PC-3 (cell line): Measurements from ENCODE around the gene BRAT1. TPM values are rescaled to one million over a fixed set of nuclear protein-coding genes. Genes with fewer than 3 reads are reported as not detected.
A peak's percentile ranks its signal among the peaks of the same experiment; 100 is the strongest.

Experiments
- ATAC-seq: fragments of 200-7000 bp; cut with Tn5 transposase; 2 replicates; pipeline ENCODE4 v1.9.1; 2020; ENCODE audit warnings: mild to moderate bottlenecking, moderate library complexity
- BruUV-seq: library from RNA; stranded (reverse); fragments of 400-500 nt; replicated peaks from 2 replicates; lab custom pipeline; 2021; lab: Mats Ljungman, UMichigan
- CTCF ChIA-PET: fragments of 300-600 bp; sonication (Branson Sonifier 250); formaldehyde crosslinking; loops from one replicate; lab custom pipeline; 2022; ENCODE audit warnings: antibody characterized with exemption; lab: Charles Lee
- POLR2A ChIA-PET: fragments of 300-600 bp; sonication (Branson Sonifier 250); formaldehyde crosslinking; loops from one replicate; lab custom pipeline; 2022; ENCODE audit warnings: antibody characterized with exemption; ENCODE audit not compliant: unreplicated experiment; lab: Charles Lee
- DNase-seq: peaks from one replicate; pipeline ENCODE4 v3.0.0-alpha.2; 2015
- H2AFZ ChIP-seq: fragments of 300-600 bp; sonication (generic); 2 replicates; pipeline ENCODE4 v1.6.0; 2016; ENCODE audit warnings: antibody characterized with exemption, low read length
- H3F3A ChIP-seq: fragments of 300-600 bp; sonication (generic); one replicate; pipeline ENCODE4 v1.6.0; 2017; ENCODE audit warnings: antibody characterized with exemption, low read length, control low read depth, mild to moderate bottlenecking; ENCODE audit not compliant: unreplicated experiment
- H3K27ac ChIP-seq: fragments of 300-600 bp; sonication (generic); 2 replicates; pipeline ENCODE4 v1.5.1; 2016; ENCODE audit warnings: mild to moderate bottlenecking, low read length
- H3K27me3 ChIP-seq: fragments of 300-600 bp; sonication (generic); 2 replicates; pipeline ENCODE4 v1.6.1; 2016; ENCODE audit warnings: low read length, mixed read lengths
- H3K36me3 ChIP-seq: fragments of 300-600 bp; sonication (generic); 2 replicates; pipeline ENCODE4 v1.6.1; 2016; ENCODE audit warnings: low read depth, mixed run types, low read length, mixed read lengths
- H3K4me1 ChIP-seq: fragments of 300-600 bp; sonication (generic); 2 replicates; pipeline ENCODE4 v1.5.1; 2016; ENCODE audit warnings: low read length; ENCODE audit not compliant: insufficient read depth
- H3K4me2 ChIP-seq: fragments of 300-600 bp; sonication (generic); 2 replicates; pipeline ENCODE4 v1.6.0; 2016; ENCODE audit warnings: low read length
- H3K4me3 ChIP-seq: fragments of 300-600 bp; sonication (generic); 2 replicates; pipeline ENCODE4 v1.5.1; 2016; ENCODE audit warnings: mild to moderate bottlenecking, low read length, mixed read lengths
- H3K79me2 ChIP-seq: fragments of 300-600 bp; sonication (generic); 2 replicates; pipeline ENCODE4 v1.6.1; 2017; ENCODE audit warnings: low read length, mixed read lengths
- H3K9ac ChIP-seq: fragments of 300-600 bp; sonication (generic); 2 replicates; pipeline ENCODE4 v1.6.0; 2016; ENCODE audit warnings: mild to moderate bottlenecking, low read length
- H3K9me2 ChIP-seq: fragments of 300-600 bp; sonication (generic); replicated peaks from 2 replicates; pipeline ENCODE4 v1.6.1; 2016; ENCODE audit warnings: mixed run types, low read length, mixed read lengths
- H3K9me3 ChIP-seq: fragments of 300-600 bp; sonication (generic); 2 replicates; pipeline ENCODE4 v1.6.1; 2016; ENCODE audit warnings: low read length, mixed read lengths
- H4K20me1 ChIP-seq: fragments of 300-600 bp; sonication (generic); 2 replicates; pipeline ENCODE4 v1.6.1; 2016; ENCODE audit warnings: low read length, mixed read lengths
- EZH2 ChIP-seq: fragments of 300-600 bp; sonication (generic); IDR thresholded peaks from one replicate; pipeline ENCODE4 v1.6.1; 2017; ENCODE audit warnings: antibody characterized with exemption, mild to moderate bottlenecking, low read length; ENCODE audit not compliant: unreplicated experiment
- EZH2phosphoT487 ChIP-seq: fragments of 300-600 bp; sonication (generic); IDR thresholded peaks from 2 replicates; pipeline ENCODE4 v1.6.1; 2018; ENCODE audit warnings: mild to moderate bottlenecking, antibody characterized with exemption, low read length, borderline replicate concordance
- intact Hi-C: fragments of 100-400 bp; cut with micrococcal nuclease; formaldehyde crosslinking; loops from 2 replicates; pipeline ENCODE4 v1.9.0; 2023
- total RNA-seq: library from RNA; depleted of rRNA; stranded (reverse); fragments of >200 nt; gene quantifications from 2 replicates; pipeline ENCODE4 v1.2.3, GENCODE V29; 2014
- TF ChIP-seq, protein P1 (sequence below): fragments of 300-600 bp; sonication (generic); conservative IDR thresholded peaks from 2 replicates; pipeline ENCODE4 v1.5.1; 2017; ENCODE audit warnings: antibody characterized with exemption, low read depth, mild to moderate bottlenecking, low read length

Gene BRAT1
- total RNA-seq, 1 experiment from 2014 or later = 65.2 TPM

DNA sequence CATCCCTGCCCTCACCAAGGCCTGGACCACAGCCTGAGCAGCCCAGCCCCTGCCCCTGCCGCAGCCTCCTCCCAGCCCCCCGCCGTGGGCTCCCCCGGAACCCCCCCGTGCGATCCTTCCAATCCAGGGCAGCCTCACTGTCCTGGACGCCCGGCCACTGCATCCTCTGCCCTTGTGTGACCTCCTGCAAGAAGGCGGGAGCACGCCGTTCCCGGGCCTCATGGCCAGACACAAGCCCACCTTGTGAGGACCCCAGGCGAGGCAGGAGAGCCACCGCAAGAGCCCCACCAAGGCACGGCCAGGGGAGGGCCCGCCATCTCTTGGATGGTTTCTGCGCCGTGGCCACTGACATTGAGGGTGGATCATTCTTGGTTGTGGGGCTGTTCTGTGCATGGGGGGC is 43.6 kb downstream of the BRAT1 start:
- Histone ChIP-seq H3K4me1 (peaks cover 14% of the 10 kb centered on the region), H3K27me3 (no peaks in the 10 kb centered on the region), H3K9me3 (no peaks in the 10 kb centered on the region), H3K4me2 (peak overlapping the region; percentile 75), H3K79me2 (no peaks in the 10 kb centered on the region), H2AFZ (peak overlapping the region; percentile 51; the same call in 1 of the 2 replicates), H3K36me3 (no peaks in the 10 kb centered on the region), H3K9ac (no peak overlapping the region), H3K27ac (no peak overlapping the region), H3F3A (no peaks in the 10 kb centered on the region), H3K4me3 (no peak overlapping the region; the same call in 1 of the 2 replicates), H3K9me2 (no peaks in the 10 kb centered on the region), H4K20me1 (no peaks in the 10 kb centered on the region)
- ChIA-PET CTCF (no interaction called here), POLR2A (no interaction called here)
- TF ChIP-seq, protein P1, sequence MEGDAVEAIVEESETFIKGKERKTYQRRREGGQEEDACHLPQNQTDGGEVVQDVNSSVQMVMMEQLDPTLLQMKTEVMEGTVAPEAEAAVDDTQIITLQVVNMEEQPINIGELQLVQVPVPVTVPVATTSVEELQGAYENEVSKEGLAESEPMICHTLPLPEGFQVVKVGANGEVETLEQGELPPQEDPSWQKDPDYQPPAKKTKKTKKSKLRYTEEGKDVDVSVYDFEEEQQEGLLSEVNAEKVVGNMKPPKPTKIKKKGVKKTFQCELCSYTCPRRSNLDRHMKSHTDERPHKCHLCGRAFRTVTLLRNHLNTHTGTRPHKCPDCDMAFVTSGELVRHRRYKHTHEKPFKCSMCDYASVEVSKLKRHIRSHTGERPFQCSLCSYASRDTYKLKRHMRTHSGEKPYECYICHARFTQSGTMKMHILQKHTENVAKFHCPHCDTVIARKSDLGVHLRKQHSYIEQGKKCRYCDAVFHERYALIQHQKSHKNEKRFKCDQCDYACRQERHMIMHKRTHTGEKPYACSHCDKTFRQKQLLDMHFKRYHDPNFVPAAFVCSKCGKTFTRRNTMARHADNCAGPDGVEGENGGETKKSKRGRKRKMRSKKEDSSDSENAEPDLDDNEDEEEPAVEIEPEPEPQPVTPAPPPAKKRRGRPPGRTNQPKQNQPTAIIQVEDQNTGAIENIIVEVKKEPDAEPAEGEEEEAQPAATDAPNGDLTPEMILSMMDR = no peak
- TF ChIP-seq EZH2phosphoT487 = no peak
- no peak for TF ChIP-seq EZH2
- BruUV-seq = no TSS peak
- ATAC-seq (peak; percentile 17; the same call in 1 of the 2 replicates), DNase-seq (no peak)
- intact Hi-C loops = no loop called here

DNA sequence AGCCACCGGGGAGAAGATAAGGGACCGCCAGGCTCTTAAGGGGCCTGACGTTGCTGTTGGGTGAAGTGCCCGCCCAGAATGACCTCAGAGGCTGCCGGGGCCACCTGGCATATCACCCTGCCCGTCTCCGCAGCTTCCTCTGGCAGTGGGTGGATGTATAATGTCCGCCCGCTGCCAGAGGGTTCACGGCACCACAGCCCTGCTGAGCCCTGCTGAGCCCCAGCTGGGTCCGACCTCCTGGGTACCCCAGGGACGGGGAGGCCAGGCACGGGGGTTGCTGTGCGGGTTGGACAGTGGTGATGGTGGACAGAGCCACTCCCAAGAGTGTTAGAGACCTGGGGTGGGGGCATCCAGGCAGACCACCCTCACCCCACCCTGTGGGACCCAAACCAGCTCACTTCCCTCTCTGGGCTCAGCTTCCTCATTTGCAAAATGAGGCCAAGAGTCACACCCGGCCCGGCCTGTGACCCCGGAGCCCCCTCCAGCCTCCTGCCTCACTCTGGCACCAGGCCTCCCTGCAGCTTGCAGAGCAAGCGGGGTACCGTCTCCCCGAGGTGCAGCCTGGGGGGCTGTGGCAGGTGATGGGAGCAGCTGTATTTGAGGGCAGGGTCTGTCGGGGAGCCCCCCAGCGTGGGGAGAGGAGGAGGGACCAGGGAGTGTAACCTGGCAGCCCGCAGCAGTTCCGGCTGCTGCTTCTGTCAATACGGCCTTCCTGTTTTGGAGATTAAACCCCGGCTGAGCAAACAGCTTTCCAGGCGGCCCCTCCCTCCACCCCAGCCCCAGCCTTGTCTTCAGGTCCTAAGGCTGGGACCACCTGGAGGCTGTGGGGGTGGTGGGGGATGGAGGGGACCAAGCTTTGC is 44.2 kb downstream of the BRAT1 start:
- DNase-seq (peak; percentile 46), ATAC-seq (peak; percentile 79)
- Histone ChIP-seq H3K27me3 (no peaks in the 10 kb centered on the region), H3K4me2 (peak overlapping the region; percentile 75), H4K20me1 (no peaks in the 10 kb centered on the region), H3K9me2 (no peaks in the 10 kb centered on the region), H3K4me1 (peaks cover 13% of the 10 kb centered on the region), H3F3A (no peaks in the 10 kb centered on the region), H3K9me3 (no peaks in the 10 kb centered on the region), H3K79me2 (no peaks in the 10 kb centered on the region), H3K27ac (no peak overlapping the region), H3K4me3 (no peak overlapping the region; the same call in 1 of the 2 replicates), H2AFZ (peak overlapping the region; percentile 51), H3K9ac (no peak overlapping the region), H3K36me3 (no peaks in the 10 kb centered on the region)
- CTCF ChIA-PET = interaction anchor here (0.6 kb wide), 1 partner anchor 42 kb away, joined by 3 read pairs; no protein-coding TSS in a partner anchor
- POLR2A ChIA-PET = no interaction called here
- intact Hi-C loops = no loop called here
- no TSS peak for BruUV-seq
- TF ChIP-seq, protein P1 = no peak
- TF ChIP-seq EZH2phosphoT487 = no peak
- no peak for TF ChIP-seq EZH2
